HG03097 (cell line): ENCODE data around the gene IFT122.
A peak's percentile ranks its signal among the peaks of the same experiment; 100 is the strongest.
"Not testable (repeated sequence)": the region's sequence is repeated elsewhere in the genome, so short reads cannot be mapped to it uniquely, and the experiment has no call there.

Source experiments
- ATAC-seq: cut with Tn5 transposase; IDR thresholded peaks from one replicate; pipeline ENCODE4 v1.9.1; 2021; ENCODE audit not compliant: unreplicated experiment, low FRiP score

Gene IFT122

GRCh38 chr3:129439817-129440617 lies at the start of gene IFT122, which contains the start of gene MBD4:
Gene IFT122 (plus strand): TSS chr3:129440224. CDS start chr3:129440331, 107 bp downstream.
Gene MBD4 (minus strand): TSS chr3:129439948. CDS start chr3:129439833, 115 bp downstream.
- peak; percentile 82 for ATAC-seq

GRCh38 chr3:129391583-129391982 lies 48.4 kb upstream of the IFT122 start:
- ATAC-seq, result not testable (repeated sequence)

- ATAC-seq, result not testable (repeated sequence)
These were observed 47.7 kb upstream of the IFT122 start for GRCh38 chr3:129392106-129392887.

- no peak for ATAC-seq
These were observed 46.8 kb upstream of the IFT122 start for GRCh38 chr3:129393271-129393670.

- ATAC-seq, result not testable (repeated sequence)
These were observed 46.1 kb upstream of the IFT122 start for GRCh38 chr3:129393760-129394564.

GRCh38 chr3:129398803-129399144 lies 41.2 kb upstream of the IFT122 start:
- no peak for ATAC-seq

- ATAC-seq, result peak; percentile 43
These were observed 40.7 kb upstream of the IFT122 start for GRCh38 chr3:129399145-129399894.

- ATAC-seq, result peak; percentile 11
These were observed 40.1 kb upstream of the IFT122 start for GRCh38 chr3:129399895-129400357.

- ATAC-seq, result no peak
These were observed 37.8 kb upstream of the IFT122 start for GRCh38 chr3:129402210-129402609.

GRCh38 chr3:129402616-129403015 lies 37.4 kb upstream of the IFT122 start:
- ATAC-seq, result no peak

- ATAC-seq, result no peak
These were observed 36.6 kb upstream of the IFT122 start for GRCh38 chr3:129403450-129403849.

- ATAC-seq, result no peak
These were observed 35.9 kb upstream of the IFT122 start for GRCh38 chr3:129404130-129404529.

- no peak for ATAC-seq
These were observed 35.4 kb upstream of the IFT122 start for GRCh38 chr3:129404610-129405009.

GRCh38 chr3:129409541-129409940 lies 30.5 kb upstream of the IFT122 start:
- ATAC-seq, result no peak

GRCh38 chr3:129410971-129411370 lies 29.1 kb upstream of the IFT122 start:
- ATAC-seq, result no peak

GRCh38 chr3:129412542-129413198 lies 27.4 kb upstream of the IFT122 start:
- ATAC-seq, result no peak

GRCh38 chr3:129413238-129413637 lies 26.8 kb upstream of the IFT122 start:
- ATAC-seq, result not testable (repeated sequence)

- no peak for ATAC-seq
These were observed 26.1 kb upstream of the IFT122 start for GRCh38 chr3:129413687-129414506.

GRCh38 chr3:129415378-129415777 lies 24.6 kb upstream of the IFT122 start:
- ATAC-seq, result no peak
